Posterior vena cava (tissue), 2 donors: ENCODE results near the gene MLXIPL. TPM values are rescaled to one million over a fixed set of nuclear protein-coding genes. Genes with fewer than 3 reads are reported as not detected.
"Not testable (repeated sequence)": the region's sequence is repeated elsewhere in the genome, so short reads cannot be mapped to it uniquely, and the experiment has no call there.

Source experiments
- DNase-seq: peaks from one replicate; pipeline ENCODE4 v3.0.0-alpha.2; 2020; ENCODE audit warnings: low spot score
- intact Hi-C, 2 donors: fragments of 100-400 bp; cut with DNase I; formaldehyde crosslinking; loops; one replicate each; pipeline versions ENCODE4 v1.14.1 to v1.14.2; 2022 to 2023
- total RNA-seq, 2 donors: library from RNA; stranded (reverse); fragmentation: NEBNext Ultra II Directional; extraction: Animal tissue kit (Norgen Biotek cat#: 25700); gene quantifications; one replicate each; pipeline ENCODE4 v1.2.1, GENCODE V29; 2021
- donor health status: DM: yes; HTN: yes; CAD: no.
- donor health status: DM: yes; HTN: yes; CAD: no.

The MLXIPL gene
- total RNA-seq, 2 donors from 2014 or later = 3.3 to 14.0 TPM

GRCh38 chr7:73593207-73594045 is 30.9 kb downstream of the MLXIPL start:
- DNase-seq = no peak
- intact Hi-C loops = no loop called here

GRCh38 chr7:73586911-73587310 is 37.4 kb downstream of the MLXIPL start:
- peak; percentile 64 for DNase-seq
- intact Hi-C loops = no loop called here

GRCh38 chr7:73585196-73585595 is 39.1 kb downstream of the MLXIPL start:
- intact Hi-C loops = no loop called here

GRCh38 chr7:73582664-73583202 is 41.6 kb downstream of the MLXIPL start:
- peak; percentile 34 for DNase-seq
- intact Hi-C loops = no loop called here

More at GRCh38 chr7:73585196-73585595, 39.1 kb downstream of the MLXIPL start:
- DNase-seq = peak; percentile 34

- intact Hi-C loops = not testable (repeated sequence)
- DNase-seq = peak; percentile 2
Measured at GRCh38 chr7:73581006-73581405, 43.3 kb downstream of the MLXIPL start.

- DNase-seq = peak; percentile 100
- intact Hi-C loops = no loop called here
Measured at GRCh38 chr7:73578342-73579128, 45.8 kb downstream of the MLXIPL start, which contains the start of gene TBL2. Gene TBL2, minus strand, starts transcription at chr7:73578579. Its CDS starts 30 bp downstream, at chr7:73578549.

GRCh38 chr7:73577627-73578341 is 46.5 kb downstream of the MLXIPL start:
- intact Hi-C loops = no loop called here
- DNase-seq = peak; percentile 74

GRCh38 chr7:73573791-73574190 is 50.5 kb downstream of the MLXIPL start:
- DNase-seq = peak; percentile 70
- intact Hi-C loops = no loop called here

GRCh38 chr7:73573276-73573675 is 51.0 kb downstream of the MLXIPL start:
- intact Hi-C loops = no loop called here
- DNase-seq = peak; percentile 45

- intact Hi-C loops = no loop called here
- DNase-seq = peak; percentile 49
Measured at GRCh38 chr7:73572767-73573186, 51.5 kb downstream of the MLXIPL start.

- peak; percentile 75 for DNase-seq
- intact Hi-C loops = no loop called here
Measured at GRCh38 chr7:73570977-73571376, 53.3 kb downstream of the MLXIPL start.

- DNase-seq = no peak
Measured at GRCh38 chr7:73570521-73570920, 53.8 kb downstream of the MLXIPL start.

GRCh38 chr7:73569042-73569608 is 55.2 kb downstream of the MLXIPL start:
- intact Hi-C loops = loop anchor here in 1 of 2 donors (10.0 kb wide), 1 partner anchor 54 kb away; no protein-coding TSS in a partner anchor
- no peak for DNase-seq

More at GRCh38 chr7:73570521-73570920, 53.8 kb downstream of the MLXIPL start:
- intact Hi-C loops = no loop called here

- intact Hi-C loops = loop anchor here in 1 of 2 donors (10.0 kb wide), 1 partner anchor 53 kb away; no protein-coding TSS in a partner anchor
- no peak for DNase-seq
Measured at GRCh38 chr7:73567846-73568685, 56.3 kb downstream of the MLXIPL start.

GRCh38 chr7:73567140-73567539 is 57.2 kb downstream of the MLXIPL start:
- intact Hi-C loops = loop anchor here in 1 of 2 donors (10.0 kb wide), 1 partner anchor 52 kb away; no protein-coding TSS in a partner anchor
- no peak for DNase-seq

GRCh38 chr7:73566431-73566830 is 57.9 kb downstream of the MLXIPL start:
- intact Hi-C loops = loop anchor here in 1 of 2 donors (10.0 kb wide), 1 partner anchor 52 kb away; no protein-coding TSS in a partner anchor
- not testable (repeated sequence) for DNase-seq

- intact Hi-C loops = loop anchor here in 1 of 2 donors (10.0 kb wide), 1 partner anchor 51 kb away; no protein-coding TSS in a partner anchor
- no peak for DNase-seq
Measured at GRCh38 chr7:73565675-73566340, 58.5 kb downstream of the MLXIPL start.
